Suppressor macrophage (primary cell): ENCODE results near the gene KNDC1.

Experiments used
- DNase-seq, 4 experiments: peaks; one replicate each; pipeline ENCODE4 v3.0.0-alpha.2; 2020 to 2022

KNDC1 gene

DNA sequence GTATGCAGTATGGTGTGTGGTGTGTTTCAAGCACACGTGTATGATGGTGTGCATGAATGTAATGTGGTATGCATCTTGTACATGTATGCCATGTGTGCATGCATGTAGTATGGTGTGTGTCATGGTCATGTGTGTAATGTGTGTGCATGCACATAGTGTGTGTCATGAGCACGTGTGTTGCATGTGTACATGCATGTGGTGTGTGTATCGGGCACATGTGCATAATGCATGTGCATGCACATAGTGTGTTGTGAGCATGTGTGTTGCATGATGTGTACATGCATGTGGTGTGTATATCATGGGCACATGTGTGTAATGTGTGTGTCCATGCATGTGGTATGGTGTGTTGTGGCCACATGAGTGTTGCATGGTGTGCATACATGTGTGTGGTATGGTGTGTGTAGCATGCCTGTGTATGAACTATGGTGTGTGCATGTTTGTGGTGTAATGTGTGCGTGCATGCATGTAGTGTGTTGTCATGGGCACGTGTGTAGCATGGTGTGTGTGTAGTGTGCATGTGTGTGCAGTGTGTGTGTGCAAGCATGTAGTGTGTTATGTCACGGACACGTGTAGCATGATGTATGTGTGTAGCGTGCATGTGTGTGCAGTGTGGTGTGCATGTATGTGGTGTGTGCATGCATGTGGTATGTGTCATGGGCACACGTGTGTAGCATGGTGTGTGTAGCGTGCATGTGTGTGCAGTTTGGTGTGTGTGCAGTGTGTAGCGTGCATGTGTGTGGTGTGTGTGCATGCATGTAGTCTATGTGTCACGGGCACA lies 17.6 kb downstream of the KNDC1 start:
- no peak for DNase-seq

DNA sequence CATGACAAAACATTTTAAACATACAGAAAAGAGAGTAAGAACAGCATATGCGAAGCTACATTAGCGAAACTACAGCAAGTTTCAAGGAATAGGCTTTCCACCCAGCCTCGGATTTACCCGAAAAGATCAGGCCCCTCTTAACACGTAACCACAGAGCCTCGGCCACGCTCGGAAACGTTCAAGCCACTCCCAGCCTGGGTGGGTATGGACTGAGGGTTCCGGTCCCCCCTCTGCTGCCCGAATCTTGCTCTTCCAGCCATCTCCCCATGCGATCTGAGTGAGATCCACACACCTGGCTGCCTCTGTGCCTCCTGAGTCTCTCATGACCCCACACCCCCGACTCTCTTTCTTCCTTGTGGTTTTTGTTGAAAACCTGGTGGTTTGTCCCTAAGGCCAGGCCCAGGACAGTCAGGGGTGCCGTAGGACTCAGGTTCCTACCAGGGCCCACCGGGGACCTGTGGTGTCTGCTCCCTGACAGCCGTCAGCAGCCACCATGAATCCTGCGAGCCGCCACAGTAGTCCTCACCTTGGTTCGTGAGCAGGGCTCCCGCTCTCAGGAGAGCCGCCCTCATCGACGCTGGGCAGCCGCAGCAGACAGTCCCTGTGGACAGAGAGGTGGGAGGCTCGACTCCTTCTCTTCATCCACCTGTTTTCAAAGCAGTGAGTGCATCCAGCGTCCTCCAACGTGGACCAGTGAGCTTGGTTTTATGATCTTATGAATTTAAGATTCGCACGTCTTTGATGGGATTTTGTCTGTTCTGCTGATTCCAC lies 18.5 kb downstream of the KNDC1 start:
- no peak for DNase-seq

DNA sequence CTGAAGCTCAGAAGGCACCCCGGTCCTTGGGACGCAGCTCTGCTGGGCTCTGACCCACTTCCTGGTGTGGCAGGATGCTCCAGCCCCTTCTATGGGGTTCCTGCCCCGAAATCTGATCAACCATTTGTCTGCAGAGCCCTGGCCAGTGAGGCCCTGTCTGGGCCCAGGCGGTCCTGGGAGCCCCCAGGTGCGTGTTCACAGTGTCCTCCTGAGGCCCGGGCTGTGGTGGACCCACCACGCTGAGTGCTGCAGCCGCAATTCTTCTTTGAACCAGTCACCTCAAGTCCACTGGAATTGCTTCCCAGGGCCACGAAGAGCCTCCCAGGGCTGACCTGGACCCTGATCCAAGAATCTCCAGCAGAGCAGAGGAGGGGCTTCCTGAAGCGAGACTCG lies 19.1 kb downstream of the KNDC1 start:
- no peak for DNase-seq

DNA sequence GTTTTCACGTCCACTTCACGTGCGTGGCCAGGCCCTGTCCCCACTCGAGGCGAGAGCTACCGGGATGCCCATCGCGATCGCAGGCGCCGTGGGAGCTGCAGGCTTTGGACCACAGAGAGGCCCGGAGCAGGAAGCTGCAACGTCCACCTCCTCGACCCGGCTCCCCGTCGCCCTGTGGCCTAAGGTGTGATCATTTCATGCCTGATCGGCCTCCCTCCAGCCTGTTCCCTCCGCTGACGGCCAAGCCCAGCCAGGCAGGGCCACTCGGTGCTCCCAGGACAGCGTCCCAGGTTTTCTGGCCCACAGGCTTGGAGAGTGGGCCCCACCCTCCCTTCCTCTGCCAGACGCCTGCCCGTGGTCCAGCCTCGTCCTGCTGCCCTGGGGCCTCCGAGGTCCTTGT lies 19.6 kb downstream of the KNDC1 start:
- DNase-seq, result no peak

DNA sequence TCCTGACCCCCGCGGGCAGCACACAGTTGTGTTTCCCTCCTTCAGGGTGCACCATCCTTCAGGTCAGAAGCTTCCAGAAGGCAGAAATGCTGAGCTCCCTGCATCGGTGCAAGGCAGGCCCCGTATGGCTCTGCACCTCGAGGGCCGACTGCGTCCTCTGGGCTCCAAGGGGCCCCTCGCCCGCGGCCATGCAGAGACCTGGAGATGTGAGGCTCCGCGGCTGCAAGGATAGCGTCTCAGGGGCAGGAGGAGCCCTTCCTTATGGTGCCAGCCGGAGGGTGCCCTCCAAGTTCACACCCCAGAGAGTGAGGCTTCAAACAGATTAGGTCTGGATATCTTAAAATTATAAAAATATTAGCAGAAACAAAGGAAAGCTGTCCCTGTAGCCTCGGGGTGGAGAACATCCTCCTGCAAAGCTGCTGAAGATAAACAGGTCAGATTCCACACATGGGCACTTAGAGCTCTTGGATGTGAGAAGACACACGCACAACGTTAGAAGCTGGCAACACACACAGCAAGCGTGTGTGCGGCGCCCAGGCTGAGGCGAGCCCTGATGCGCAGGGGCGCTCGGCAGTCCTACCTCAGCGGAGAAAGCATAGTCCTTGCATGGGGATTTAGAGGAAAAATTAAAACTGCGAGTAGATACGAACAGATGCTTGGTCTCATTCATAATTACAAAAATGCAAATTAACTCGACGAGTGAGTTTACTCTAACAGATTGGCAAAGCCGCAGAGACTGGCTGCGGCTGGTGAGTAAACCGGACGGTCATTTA lies 20.4 kb downstream of the KNDC1 start:
- no peak for DNase-seq

DNA sequence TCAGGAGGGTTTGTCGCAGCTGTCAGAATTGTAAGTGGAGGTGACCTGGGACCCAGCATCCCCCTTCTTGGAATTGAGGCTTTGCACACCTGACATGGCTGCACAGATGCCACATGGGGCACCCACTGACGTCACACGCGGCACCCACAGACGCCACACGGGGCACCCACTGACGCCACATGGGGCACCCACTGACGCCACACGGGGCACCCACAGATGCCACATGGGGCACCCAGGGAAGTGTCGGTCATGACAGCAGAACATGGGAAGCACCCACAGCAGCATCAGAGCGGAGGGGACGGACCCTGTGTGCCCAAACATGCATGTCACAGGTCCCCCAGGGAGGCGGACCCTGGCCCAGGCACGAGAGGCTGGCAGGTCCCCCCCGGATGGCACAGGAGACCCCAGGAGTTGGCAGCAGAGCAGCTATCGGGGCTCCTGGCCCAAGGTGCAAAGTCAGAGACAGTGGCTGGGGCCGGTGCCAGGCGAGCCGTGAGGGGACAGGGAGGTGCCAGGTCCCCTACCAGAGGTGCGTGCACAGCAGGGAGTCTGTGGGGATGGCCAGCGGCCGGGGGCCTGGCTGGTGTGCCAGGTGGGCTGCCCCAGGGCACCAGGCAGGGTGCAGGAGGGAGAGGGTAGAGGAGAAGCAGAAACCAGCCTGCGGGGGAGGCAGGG lies 21.1 kb downstream of the KNDC1 start:
- no peak for DNase-seq

DNA sequence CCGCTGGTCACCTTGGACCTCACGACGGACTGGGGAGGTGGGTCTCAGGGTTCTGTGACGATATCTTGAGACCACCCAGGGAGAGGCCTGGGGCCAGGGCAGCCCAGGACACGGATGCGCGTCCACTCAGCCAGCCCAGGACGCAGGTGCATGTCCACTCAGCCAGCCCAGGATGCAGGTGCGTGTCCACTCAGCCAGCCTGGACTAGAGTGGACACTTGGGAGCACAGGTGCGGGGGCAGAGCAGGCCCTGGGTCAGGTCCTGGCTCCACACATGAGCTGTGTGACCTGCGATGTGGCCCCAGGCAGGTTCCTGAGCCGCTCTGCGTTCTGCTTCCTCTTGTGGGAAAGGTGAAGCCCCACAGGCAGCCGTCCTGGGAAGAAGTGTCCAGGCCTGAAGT lies 22.2 kb downstream of the KNDC1 start:
- DNase-seq, result no peak

DNA sequence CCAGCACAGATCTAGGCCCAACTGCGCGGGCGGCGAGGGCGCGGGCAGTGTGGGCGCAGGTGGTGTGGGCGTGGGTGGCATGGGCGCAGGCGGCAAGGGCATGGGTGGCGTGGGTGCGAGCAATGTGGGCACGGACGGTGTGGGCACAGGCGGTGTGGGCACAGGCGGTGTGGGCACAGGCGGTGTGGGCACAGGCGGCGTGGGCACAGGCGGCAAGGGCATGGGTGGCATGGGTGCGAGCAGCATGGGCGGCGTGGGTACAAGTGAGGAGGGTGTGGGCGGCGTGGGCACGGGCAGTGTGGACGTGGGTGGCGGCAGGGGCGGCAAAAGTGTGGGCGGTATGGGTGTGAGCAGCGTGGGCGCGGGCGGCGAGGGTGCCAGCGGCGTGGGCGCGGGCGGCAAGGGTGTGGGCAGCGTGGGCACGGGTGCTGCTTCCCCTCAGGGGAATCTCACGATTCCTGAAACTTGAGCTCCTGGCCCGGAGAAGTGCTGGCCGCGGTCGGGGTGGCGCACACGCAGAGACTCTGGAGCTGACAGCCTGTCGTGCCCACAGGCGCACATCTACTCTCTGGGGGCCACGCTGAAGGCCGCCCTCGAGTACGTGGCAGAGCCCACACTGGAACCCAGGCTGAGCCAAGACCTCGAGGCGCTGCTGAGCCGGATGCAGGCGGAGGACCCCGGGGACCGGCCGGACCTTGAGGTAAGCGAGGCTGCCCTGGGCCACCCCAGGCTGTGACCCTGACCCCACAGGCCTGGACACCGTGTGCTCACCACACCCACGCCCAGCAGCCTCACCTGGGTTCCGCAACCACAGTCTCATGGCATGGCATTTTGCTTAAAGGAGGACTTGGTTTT lies 23.0 kb downstream of the KNDC1 start:
- DNase-seq, result no peak

DNA sequence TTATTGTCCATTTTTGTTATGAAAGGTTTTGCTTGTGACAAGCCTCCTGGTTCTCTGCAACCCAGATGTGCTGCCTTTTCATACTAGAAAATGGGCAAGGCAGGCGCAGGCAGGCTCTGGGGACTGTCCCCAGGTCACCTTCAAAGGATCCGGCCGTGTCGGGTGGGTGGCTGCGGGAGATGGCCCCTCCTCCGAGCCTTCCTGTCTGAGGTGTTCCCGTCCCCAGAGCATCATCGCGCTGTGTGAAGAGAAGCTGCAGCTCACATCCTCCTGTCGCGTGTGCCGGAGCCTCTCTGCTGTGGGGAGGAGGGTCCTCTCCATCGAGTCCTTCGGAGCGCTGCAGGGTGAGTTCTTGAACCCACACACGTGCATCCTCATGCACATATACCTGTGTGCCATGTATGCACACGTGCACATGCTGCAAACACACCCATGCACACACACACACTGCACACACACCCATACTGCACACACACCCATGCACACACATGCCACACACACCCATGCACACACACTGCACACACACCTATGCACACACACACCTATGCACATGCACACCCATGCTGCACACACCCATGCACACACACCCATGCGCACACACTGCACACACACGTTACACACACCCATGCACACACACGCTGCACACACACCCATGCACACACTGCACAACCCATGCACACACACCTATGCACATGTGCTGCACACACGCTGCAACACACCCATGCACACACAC lies 23.8 kb downstream of the KNDC1 start:
- DNase-seq, result no peak

DNA sequence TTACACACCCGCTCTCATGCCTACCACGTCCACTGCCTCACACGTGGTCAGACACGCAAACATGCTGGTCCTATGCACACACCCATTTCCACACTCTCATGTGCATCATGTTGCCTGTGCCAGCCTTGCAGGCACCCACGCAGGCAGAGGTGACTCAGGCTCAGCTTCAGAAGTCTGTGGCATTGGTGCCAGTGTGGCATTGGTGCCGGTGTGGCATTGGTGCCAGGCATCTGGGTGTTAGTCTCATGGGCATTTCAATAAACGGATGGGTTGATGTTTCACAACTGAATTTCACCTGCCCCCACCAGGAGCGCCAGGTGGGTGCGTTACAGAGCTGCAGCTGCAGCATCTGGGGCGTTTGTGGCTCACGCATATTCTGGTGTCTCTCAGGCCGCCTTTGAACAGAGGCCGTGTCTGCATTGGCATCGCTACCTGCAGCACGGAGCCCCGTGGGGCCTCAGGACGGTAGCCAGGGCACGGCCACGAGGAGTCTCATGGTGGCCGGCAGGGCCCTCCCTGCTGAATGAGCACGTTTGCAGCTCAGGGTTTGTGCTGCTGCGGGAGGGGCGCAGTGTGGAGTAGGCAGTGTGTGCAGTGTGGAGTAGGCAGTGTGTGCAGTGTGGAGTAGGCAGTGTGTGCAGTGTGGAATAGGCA lies 24.7 kb downstream of the KNDC1 start:
- no peak for DNase-seq

DNA sequence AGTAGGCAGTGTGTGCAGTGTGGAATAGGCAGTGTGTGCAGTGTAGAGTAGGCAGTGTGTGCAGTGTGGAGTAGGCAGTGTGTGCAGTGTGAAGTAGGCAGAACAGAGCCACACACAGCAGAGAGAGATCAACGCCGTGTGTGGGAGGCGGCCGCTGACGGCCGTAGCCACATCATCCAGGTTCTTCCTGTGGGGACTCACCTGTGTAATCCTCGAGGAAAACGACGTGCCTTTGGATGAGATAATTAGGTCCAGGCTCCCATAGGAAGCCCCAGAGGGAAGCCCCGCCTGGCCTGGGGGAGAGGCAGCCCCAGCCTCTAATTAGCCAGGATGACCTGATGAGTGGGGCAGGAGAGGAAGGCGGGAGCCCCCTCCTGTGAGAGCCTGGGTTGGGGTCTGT lies 25.4 kb downstream of the KNDC1 start:
- DNase-seq, result no peak

DNA sequence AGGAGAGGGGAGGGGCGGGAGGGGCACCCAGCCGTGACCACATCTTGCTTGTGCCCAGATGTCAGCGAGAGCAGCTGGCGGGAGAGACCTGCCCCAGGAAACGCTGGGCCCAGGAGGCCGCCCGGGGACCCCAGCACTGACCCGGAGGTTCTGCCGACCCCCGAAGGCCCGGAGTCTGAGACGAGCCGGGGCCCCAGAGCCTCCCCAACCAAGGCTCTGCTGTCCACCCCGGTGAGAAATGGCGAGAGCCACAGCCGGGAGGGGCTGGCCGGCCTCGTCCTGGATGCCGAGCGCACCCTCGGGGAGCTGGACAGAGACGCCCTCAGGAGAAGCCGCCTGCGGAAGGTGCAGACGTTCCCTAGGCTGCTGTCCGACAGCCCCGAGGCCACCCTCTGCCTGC lies 25.9 kb downstream of the KNDC1 start:
- no peak for DNase-seq

DNA sequence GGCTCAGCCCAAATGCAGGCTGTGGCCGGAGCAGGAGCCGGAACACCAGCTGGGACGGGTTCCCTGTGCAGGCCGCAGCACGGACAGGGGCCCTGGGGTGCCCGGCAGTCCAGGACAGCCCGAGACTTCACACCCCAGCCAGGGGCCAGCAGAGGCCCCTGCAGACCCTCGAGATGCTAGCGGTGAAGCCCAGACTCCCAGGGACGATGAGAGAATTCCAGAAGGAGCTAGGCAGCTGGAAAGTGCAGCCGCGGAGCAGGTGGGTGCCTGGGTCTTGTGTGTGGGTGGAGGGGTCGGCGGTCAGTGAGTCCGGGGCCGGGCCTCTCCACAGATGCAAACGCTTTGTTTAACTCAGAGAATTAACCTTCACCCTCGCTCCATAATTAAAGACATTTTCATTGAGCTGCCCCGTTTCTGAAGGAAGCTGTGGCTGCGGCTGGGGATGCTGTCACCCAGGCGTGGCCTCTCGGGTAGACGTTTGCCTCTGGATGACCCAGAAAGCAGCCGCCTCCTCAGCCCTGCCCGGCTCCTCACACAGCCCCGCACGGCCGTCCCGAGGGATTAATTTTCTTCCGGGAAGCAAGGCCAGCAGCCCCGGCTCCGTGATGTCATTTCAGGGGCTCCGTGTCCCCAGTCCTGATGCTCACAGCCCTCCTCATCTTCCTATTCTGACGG lies 26.5 kb downstream of the KNDC1 start:
- DNase-seq, result no peak

DNA sequence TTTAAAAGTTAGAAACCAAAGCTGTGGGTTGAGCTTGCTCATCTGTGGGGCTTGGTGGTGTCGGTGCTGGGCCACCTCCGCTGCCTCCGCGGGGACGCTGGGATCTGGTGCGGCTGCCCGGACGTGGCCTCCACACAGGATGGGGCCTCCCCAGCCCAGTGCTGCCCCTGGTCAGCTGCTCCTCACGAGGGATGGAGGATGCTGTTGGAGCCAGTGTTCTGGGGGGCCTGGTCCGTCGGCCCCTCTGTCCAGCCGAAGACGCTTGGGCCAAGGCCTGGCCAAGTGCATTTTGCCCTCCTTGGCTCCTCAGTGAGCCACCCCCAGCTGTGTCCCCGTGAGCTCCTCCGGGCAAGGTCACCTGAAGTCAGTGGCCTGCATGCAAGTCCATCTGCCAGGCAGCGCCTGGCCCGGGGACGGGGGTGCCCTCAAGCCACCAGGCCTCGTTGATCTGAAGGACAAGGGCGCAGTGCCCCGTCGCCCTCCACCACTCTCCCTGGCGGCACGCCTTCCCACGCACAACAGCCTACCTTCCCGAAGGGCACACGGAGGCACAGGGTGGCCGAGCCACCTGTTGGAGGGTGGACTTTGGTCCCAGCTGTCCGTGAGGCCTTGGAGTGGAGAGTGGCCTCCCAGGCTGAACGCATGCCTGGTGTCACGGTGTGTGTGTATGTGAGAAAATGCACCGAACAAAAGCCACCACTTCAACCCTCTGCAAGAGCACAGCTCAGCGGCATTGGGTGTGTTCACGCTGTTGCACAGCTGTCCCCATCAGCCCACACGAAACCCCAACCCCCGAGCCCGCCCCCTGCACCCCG lies 27.3 kb downstream of the KNDC1 start:
- DNase-seq, result no peak

DNA sequence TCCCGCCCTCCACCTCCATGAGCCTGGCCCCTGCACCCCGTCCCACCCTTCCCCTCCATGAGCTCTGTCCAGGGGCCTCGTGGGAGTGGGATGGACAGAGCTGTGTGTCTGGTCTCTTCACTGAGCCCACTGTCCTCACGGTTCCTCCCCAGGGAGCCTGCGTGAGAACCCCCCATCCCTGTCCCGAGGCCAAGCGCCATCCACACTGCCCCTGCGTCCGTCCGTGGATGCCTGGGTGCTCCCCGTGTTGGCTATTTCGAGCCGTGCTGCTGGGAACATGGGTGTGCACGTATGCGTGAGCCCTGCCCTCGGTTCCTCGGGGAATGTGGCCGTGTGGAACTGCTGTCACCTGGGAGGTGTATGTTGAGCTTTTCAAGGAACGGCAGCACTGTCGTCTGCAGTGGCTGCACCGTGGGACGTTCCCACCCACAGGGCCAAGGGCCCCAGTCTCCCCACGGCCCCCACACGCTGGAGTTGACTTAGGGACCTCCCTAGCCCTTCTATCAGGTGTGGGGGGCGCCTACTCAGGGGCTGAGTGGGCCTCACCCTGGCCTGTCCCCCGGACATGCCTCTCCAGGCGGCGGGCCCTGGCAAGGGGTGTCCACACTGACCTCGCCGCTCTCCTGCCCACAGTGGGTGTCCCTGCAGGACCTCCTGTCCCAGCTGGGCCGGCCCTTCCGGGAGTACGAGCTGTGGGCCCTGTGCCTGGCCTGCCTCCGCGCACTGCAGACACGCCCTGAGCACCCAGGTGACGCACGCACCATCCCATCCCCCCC lies 28.1 kb downstream of the KNDC1 start:
- DNase-seq, result no peak

DNA sequence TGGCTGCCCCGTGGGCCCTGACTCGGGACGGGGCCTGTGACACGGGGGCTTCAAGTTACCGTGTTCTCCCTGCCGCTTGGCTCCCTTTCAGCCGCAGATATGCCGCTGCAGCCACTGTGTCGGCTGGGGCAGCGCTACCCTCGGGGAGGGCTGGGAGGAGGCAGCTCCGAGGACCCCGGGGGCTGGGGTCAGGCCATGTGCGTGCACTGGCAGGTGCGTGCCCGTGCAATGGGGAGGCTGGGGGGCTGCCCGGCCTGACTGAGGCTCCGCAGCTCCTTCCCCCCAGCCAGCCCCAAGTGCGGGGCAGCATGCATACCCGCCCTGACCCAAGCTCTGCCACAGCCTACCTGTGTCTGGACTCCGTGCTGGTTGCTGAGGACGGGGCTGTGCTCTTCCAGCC lies 29.2 kb downstream of the KNDC1 start:
- DNase-seq, result no peak

DNA sequence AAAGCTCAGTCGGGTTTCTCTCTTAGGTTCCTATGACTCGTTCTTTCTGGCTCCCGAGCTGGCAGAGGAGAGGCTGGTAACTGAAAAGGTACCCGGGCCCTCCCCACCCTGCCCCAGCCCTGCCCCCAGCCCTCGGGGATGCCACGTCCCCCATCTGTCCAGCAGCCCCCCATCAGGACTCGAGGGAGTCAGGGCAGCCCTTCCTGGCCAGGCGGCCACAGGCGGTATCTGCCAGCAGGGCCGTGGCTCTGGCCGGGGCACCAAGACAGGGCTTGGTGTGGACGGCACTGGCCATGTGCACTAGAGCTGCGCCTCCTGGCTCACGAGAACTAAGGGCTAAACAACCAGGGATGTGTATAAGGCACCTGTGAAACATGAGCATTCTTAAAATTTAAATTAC lies 29.7 kb downstream of the KNDC1 start:
- no peak for DNase-seq

DNA sequence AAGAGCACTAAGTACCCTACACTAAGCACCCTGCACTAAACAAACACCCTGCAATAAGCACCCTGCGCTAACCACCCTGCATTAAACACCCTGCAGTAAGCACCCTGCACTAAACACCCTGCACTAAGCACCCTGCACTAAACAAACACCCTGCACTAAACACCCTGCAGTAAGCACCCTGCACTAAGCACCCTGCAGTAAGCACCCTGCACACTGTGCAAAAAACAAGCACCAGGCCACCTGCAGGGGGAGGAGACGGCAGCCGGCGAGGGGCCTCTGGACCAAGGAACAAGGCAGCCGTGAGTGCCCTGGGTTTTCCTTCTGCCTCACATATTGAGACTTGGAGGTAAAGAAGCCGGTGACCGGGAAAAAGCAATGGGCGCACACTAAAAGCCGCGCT lies 30.2 kb downstream of the KNDC1 start:
- no peak for DNase-seq
